Measurements from ENCODE around the gene MRPL12. TPM values are rescaled to one million over a fixed set of nuclear protein-coding genes. Genes with fewer than 3 reads are reported as not detected.

The MRPL12 gene
- total and polyA plus RNA-seq, 2 of the 13 experiments (the other 11 are each of a cell fraction or from before 2014, with no cell fraction given), result 39.1 to 94.1 TPM

- peak; percentile 100 for TF ChIP-seq ZNF547 (CRISPR knock-in tag; IDR thresholded peaks at IDR 0.05)
- peak; percentile 98 for TF ChIP-seq ZNF839 (CRISPR knock-in tag; IDR thresholded peaks at IDR 0.05; ENCODE audit: borderline replicate concordance)
- TF ChIP-seq ZNF280B (CRISPR knock-in tag; IDR thresholded peaks at IDR 0.05; ENCODE audit: borderline replicate concordance), result peak; percentile 100
- no peak for TF ChIP-seq MATR3 (CRISPR knock-in tag; IDR thresholded peaks at IDR 0.05)
- TF ChIP-seq ZMYM4 (CRISPR knock-in tag; IDR thresholded peaks at IDR 0.05), result peak; percentile 82; the same call in 1 of the 2 replicates
- peak; percentile 82; the same call in 1 of the 2 replicates for TF ChIP-seq MIER2 (CRISPR knock-in tag; IDR thresholded peaks at IDR 0.05)
- TF ChIP-seq MAX (IDR thresholded peaks at IDR 0.05), result peak; percentile 100
- peak; percentile 98 for TF ChIP-seq ARHGAP35 (CRISPR knock-in tag; IDR thresholded peaks at IDR 0.05; ENCODE audit: borderline replicate concordance)
- peak; percentile 90 for TF ChIP-seq WIZ (CRISPR knock-in tag; IDR thresholded peaks at IDR 0.05)
- peak; percentile 90 for TF ChIP-seq ZBTB33 (CRISPR knock-in tag; IDR thresholded peaks at IDR 0.05)
- peak; percentile 92; the same call in 1 of the 2 replicates for TF ChIP-seq KDM1A (CRISPR knock-in tag; IDR thresholded peaks at IDR 0.05)
- TF ChIP-seq GATAD1 (CRISPR knock-in tag; IDR thresholded peaks at IDR 0.05), result peak; percentile 84
- TF ChIP-seq TARDBP (CRISPR knock-in tag; IDR thresholded peaks at IDR 0.05), result 0 out of 2 replicates have a peak, but pooled peaks have one; percentile 10
- 0 out of 2 replicates have a peak, but pooled peaks have one; percentile 92 for TF ChIP-seq ZNF550 (CRISPR knock-in tag; IDR thresholded peaks at IDR 0.05; ENCODE audit: borderline replicate concordance)
- TF ChIP-seq ZNF615 (CRISPR knock-in tag; IDR thresholded peaks at IDR 0.05; ENCODE audit: borderline replicate concordance), result peak; percentile 89; the same call in 1 of the 2 replicates
- peak; percentile 98 for TF ChIP-seq ZNF276 (CRISPR knock-in tag; IDR thresholded peaks at IDR 0.05; ENCODE audit: low read depth)
- peak; percentile 79 for TF ChIP-seq JUND (CRISPR knock-in tag; IDR thresholded peaks at IDR 0.05)
- peak; percentile 91 for TF ChIP-seq ZZZ3 (CRISPR knock-in tag; IDR thresholded peaks at IDR 0.05; ENCODE audit: borderline replicate concordance)
- TF ChIP-seq ZNF644 (CRISPR knock-in tag; IDR thresholded peaks at IDR 0.05; ENCODE audit: low read depth), result peak; percentile 97
- peak; percentile 98; the same call in 1 of the 2 replicates for TF ChIP-seq KLF13 (CRISPR knock-in tag; IDR thresholded peaks at IDR 0.05)
- TF ChIP-seq ZKSCAN5 (CRISPR knock-in tag; IDR thresholded peaks at IDR 0.05), result peak; percentile 86
- peak in 1 of 2 experiments; percentile 89; a peak in 2 of 4 replicates for TF ChIP-seq ATF4 (CRISPR knock-in tag; IDR thresholded peaks at IDR 0.05)
- peak; percentile 83 for TF ChIP-seq SAFB2 (CRISPR knock-in tag; IDR thresholded peaks at IDR 0.05; ENCODE audit: borderline replicate concordance, low read depth)
- 0 out of 2 replicates have a peak, but pooled peaks have one; percentile 46 for TF ChIP-seq PAF1 (CRISPR knock-in tag; IDR thresholded peaks at IDR 0.05)
Observed at GRCh38 chr17:81727324-81728031, 24.3 kb downstream of the MRPL12 start (continued).

All from HepG2 (cell line).